Body of pancreas (tissue), 4 donors: Measurements from ENCODE around the gene FBLN2. TPM values are rescaled to one million over a fixed set of nuclear protein-coding genes. Genes with fewer than 3 reads are reported as not detected.

Experiments
- ATAC-seq: fragments of 150-250 bp; one replicate; pipeline ENCODE4 v1.9.1; 2016
- DNase-seq, 4 donors: peaks; one replicate each; pipeline ENCODE4 v3.0.0-alpha.2; 2019
- H3K27ac ChIP-seq, 4 donors: fragments of 200-600 bp; sonication (generic); 1 replicate in 3 of 4; 2 replicates in 1 of 4; pipeline versions ENCODE4 v1.5.1 to v1.6.1; 2016 to 2019; ENCODE audit warnings: mild to moderate bottlenecking in 1 of 4, mixed read lengths in 1 of 4, moderate library complexity in 1 of 4
- H3K27me3 ChIP-seq, 2 donors: fragments of 200-600 bp; sonication (generic); one replicate each; pipeline ENCODE4 v1.6.0; 2016; ENCODE audit warnings: mild to moderate bottlenecking in 1 of 2
- H3K36me3 ChIP-seq, 2 donors: fragments of 200-600 bp; sonication (generic); replicated peaks in 1 of 2; 2 replicates each; pipeline ENCODE4 v1.5.1; 2016; ENCODE audit warnings: low read depth in 2 of 2; ENCODE audit not compliant: insufficient read depth in 1 of 2
- H3K4me1 ChIP-seq: fragments of 200-600 bp; sonication (generic); one replicate; pipeline ENCODE4 v1.6.0; 2016
- H3K4me3 ChIP-seq, 2 donors: fragments of 200-600 bp; sonication (generic); 1 replicate in 1 of 2; 2 replicates in 1 of 2; pipeline ENCODE4 v1.5.1; 2016 to 2019
- H3K9me3 ChIP-seq, 3 donors: fragments of 200-600 bp; sonication (generic); 1 replicate in 2 of 3; 2 replicates in 1 of 3; pipeline ENCODE4 v1.5.1; 2016
- POLR2A ChIP-seq, 3 donors: fragments of 450-650 bp; IDR thresholded peaks; one replicate each; pipeline ENCODE4 v1.6.1; 2016; ENCODE audit warnings: antibody characterized with exemption in 3 of 3, mild to moderate bottlenecking in 2 of 3
- WGBS, 2 donors: methylation state at CpG; one replicate each; pipeline ENCODE4 v1.1.5; 2017; 5-methylcytosine and 5-hydroxymethylcytosine counted together
- intact Hi-C: fragments of 100-400 bp; cut with DNase I; formaldehyde crosslinking; loops from one replicate; pipeline ENCODE4 v1.15.1; 2023
- total RNA-seq, 2 donors: library from RNA; depleted of rRNA; stranded (reverse); fragments of >200 nt; gene quantifications; one replicate each; pipeline ENCODE4 v1.1.0, GENCODE V29; 2016
- TF ChIP-seq, protein P1 (sequence below), 7 experiments: fragments of 450-650 bp in 4 of 7; fragments of 200-600 bp in 3 of 7; sonication (generic) in 3 of 7; IDR thresholded peaks; one replicate each; pipeline ENCODE4 v1.5.1; 2016 to 2019; ENCODE audit warnings: antibody characterized with exemption in 7 of 7

Gene FBLN2
- total RNA-seq, 2 donors from 2014 or later: 18.9 to 54.7 TPM

DNA sequence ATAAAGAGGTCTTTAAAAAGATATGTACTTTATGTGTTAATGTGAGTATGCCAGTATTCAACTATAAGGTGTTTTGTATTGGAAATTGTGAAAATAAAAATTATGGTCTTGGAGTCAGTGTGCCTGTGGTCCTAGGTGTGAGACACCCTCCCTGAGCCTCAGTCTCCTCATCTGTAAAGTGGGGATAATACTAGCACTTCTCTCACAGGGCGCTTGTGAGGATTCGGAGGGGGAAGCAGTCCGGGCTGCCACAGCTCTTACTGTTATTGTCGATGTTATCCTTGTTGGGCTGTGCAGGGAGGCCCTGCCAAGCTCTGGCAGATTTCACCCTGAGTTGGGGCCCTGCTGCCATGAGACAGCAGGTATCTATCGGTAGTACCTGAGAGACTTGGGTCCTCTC, 26.7 kb upstream of the FBLN2 start:
- H3K36me3 ChIP-seq: no peaks in the 10 kb centered on the region
- intact Hi-C loops: no loop called here
- DNase-seq (no peak), ATAC-seq (no peak)
- no peaks in the 10 kb centered on the region for H3K27me3 ChIP-seq
- 93 to 94% methylated on average over 5 of the region's 5 CpGs for WGBS, 2 donors
- no peaks in the 10 kb centered on the region for H3K9me3 ChIP-seq
- no peak overlapping the region for H3K4me3 ChIP-seq
- H3K4me1 ChIP-seq: no peaks in the 10 kb centered on the region
- H3K27ac ChIP-seq: no peak overlapping the region
- TF ChIP-seq, protein P1, sequence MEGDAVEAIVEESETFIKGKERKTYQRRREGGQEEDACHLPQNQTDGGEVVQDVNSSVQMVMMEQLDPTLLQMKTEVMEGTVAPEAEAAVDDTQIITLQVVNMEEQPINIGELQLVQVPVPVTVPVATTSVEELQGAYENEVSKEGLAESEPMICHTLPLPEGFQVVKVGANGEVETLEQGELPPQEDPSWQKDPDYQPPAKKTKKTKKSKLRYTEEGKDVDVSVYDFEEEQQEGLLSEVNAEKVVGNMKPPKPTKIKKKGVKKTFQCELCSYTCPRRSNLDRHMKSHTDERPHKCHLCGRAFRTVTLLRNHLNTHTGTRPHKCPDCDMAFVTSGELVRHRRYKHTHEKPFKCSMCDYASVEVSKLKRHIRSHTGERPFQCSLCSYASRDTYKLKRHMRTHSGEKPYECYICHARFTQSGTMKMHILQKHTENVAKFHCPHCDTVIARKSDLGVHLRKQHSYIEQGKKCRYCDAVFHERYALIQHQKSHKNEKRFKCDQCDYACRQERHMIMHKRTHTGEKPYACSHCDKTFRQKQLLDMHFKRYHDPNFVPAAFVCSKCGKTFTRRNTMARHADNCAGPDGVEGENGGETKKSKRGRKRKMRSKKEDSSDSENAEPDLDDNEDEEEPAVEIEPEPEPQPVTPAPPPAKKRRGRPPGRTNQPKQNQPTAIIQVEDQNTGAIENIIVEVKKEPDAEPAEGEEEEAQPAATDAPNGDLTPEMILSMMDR (IDR thresholded peaks at IDR 0.05): no peak
- no peak for TF ChIP-seq POLR2A (IDR thresholded peaks at IDR 0.05)

- no peaks in the 10 kb centered on the region for H3K4me1 ChIP-seq
Observed at GRCh38 chr3:13524979-13525669, 23.8 kb upstream of the FBLN2 start.

DNA sequence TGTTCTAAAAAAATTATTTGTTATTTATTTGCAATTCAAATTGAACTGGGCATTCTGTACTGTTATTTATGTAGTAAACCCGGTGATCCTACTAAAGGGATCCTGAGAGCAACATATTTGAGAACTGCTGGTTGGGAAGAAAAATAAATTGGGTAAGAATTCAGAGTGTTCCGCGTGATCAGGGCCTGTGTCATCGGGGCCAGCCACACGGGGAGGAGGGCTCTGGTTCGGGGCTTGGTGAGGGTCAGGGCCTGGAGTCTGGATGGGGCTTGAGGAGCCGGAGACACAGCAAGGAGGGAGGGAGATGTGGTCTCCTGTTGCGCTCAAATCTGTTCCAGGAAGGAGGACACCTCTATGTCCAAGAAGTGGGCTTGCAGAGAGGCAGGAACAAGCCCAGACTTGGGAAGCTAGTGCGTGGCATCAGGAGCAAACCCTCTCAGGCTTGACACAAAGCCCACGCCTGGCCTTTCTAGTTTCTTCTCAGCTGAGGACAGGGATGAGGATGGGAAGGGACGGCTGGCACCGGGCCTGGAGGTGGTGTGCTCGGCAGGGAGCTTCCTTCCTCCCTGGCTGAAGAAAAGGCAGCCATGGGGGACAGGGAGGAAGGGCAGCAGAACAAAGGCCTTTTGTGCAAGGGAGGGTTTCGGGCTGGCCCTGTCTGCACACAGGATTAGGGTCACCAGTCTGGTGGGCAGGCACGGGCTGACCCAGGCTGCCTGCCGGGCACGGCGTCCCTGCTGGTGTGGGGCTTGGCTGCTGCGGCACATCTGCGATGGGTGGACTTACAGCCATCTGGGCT, 22.9 kb upstream of the FBLN2 start:
- no peaks in the 10 kb centered on the region for H3K9me3 ChIP-seq
- DNase-seq (no peak), ATAC-seq (no peak)
- intact Hi-C loops: no loop called here
- no peaks in the 10 kb centered on the region for H3K36me3 ChIP-seq
- no peaks in the 10 kb centered on the region for H3K27me3 ChIP-seq
- no peak overlapping the region for H3K4me3 ChIP-seq
- H3K4me1 ChIP-seq: no peaks in the 10 kb centered on the region
- 73 to 78% methylated on average over 13 to 20 of the region's 20 CpGs for WGBS, 2 donors
- H3K27ac ChIP-seq: peak overlapping the region in 1 of 4 donors; percentile 6
- no peak for TF ChIP-seq POLR2A (IDR thresholded peaks at IDR 0.05)
- TF ChIP-seq, protein P1 (IDR thresholded peaks at IDR 0.05): no peak

More at GRCh38 chr3:13524979-13525669, 23.8 kb upstream of the FBLN2 start:
- WGBS, 2 donors: 79% methylated on average over 10 of the region's 10 CpGs
- ATAC-seq (no peak), DNase-seq (no peak)
- TF ChIP-seq POLR2A (IDR thresholded peaks at IDR 0.05): no peak
- TF ChIP-seq, protein P1 (IDR thresholded peaks at IDR 0.05): no peak
- Histone ChIP-seq H3K27ac (no peak overlapping the region), H3K4me3 (no peak overlapping the region), H3K9me3 (no peaks in the 10 kb centered on the region), H3K36me3 (no peaks in the 10 kb centered on the region), H3K27me3 (no peaks in the 10 kb centered on the region)
- intact Hi-C loops: no loop called here

DNA sequence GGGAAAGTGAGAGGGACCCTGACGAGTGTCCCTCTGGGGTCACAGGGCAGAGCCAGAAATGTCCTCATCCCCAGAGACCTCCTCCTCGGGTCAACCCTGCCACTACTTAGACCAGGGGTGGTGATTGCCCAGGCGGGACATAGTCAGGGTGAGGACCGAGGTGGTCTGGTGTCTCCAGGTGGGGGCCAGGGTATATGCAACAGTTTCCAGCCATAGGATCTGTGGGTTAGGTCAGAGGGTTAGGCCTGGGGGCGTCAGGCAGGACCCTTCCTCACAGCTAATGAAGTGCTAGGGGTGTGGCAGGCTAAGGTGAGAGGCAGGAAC, 22.3 kb upstream of the FBLN2 start:
- ATAC-seq (no peak), DNase-seq (no peak)
- no peak overlapping the region for H3K4me3 ChIP-seq

More for the DNA sequence above, 22.3 kb upstream of the FBLN2 start:
- intact Hi-C loops: no loop called here
- 56 to 71% methylated on average over 1 to 5 of the region's 5 CpGs for WGBS, 2 donors
- H3K9me3 ChIP-seq: no peaks in the 10 kb centered on the region
- peak overlapping the region in 1 of 4 donors; percentile 6 for H3K27ac ChIP-seq
- TF ChIP-seq, protein P1 (IDR thresholded peaks at IDR 0.05): no peak
- TF ChIP-seq POLR2A (IDR thresholded peaks at IDR 0.05): no peak
- no peaks in the 10 kb centered on the region for H3K4me1 ChIP-seq
- H3K36me3 ChIP-seq: no peaks in the 10 kb centered on the region
- H3K27me3 ChIP-seq: no peaks in the 10 kb centered on the region
